SK-N-SH (cell line): ENCODE results near the gene APP. TPM values are rescaled to one million over a fixed set of nuclear protein-coding genes. Genes with fewer than 3 reads are reported as not detected.
"Not testable (repeated sequence)": the region's sequence is repeated elsewhere in the genome, so short reads cannot be mapped to it uniquely, and the experiment has no call there.

Experiments
- CTCF ChIA-PET: fragments of 300-600, 350-600 bp; formaldehyde crosslinking; extraction: SDS; loops from one replicate; lab custom pipeline; 2021; lab: Yijun Ruan, JAX
- POLR2A ChIA-PET: fragments of 350-600 bp; sonication (Branson Sonifier 250); formaldehyde crosslinking; extraction: SDS; loops from one replicate; lab custom pipeline; 2020; ENCODE audit warnings: antibody characterized with exemption, inconsistent platforms; lab: Yijun Ruan, JAX
- DNase-seq: peaks from one replicate; pipeline ENCODE4 v3.0.0; 2012
- H2AFZ ChIP-seq: fragments of 200-600 bp; sonication (generic); 2 replicates; pipeline ENCODE4 v1.8.1; 2016; ENCODE audit warnings: antibody characterized with exemption, mild to moderate bottlenecking, low read depth
- H3F3A ChIP-seq: fragments of 200-600 bp; sonication (generic); replicated peaks from 2 replicates; pipeline ENCODE3; 2016; ENCODE audit warnings: antibody characterized with exemption, mild to moderate bottlenecking; ENCODE audit not compliant: insufficient read depth
- H3K27ac ChIP-seq, 2 experiments: fragments of 200-500 bp in 1 of 2; fragments of 200-600 bp in 1 of 2; sonication (Bioruptor generic) in 1 of 2; sonication (generic), shearing (Covaris generic) in 1 of 2; 2 replicates each; pipeline versions ENCODE4 v1.5.1 to v1.6.1; 2014 to 2016; ENCODE audit warnings: low read depth in 2 of 2, inconsistent platforms in 1 of 2, low read length in 1 of 2, mild to moderate bottlenecking in 1 of 2, mixed read lengths in 1 of 2
- H3K27me3 ChIP-seq: fragments of 200-600 bp; sonication (generic), shearing (Covaris generic); 2 replicates; pipeline ENCODE4 v1.6.1; 2016; ENCODE audit warnings: mixed run types; ENCODE audit not compliant: insufficient read depth
- H3K36me3 ChIP-seq, 2 experiments: fragments of 200-500 bp in 1 of 2; fragments of 200-600 bp in 1 of 2; sonication (Bioruptor generic) in 1 of 2; sonication (generic) in 1 of 2; replicated peaks in 1 of 2; 2 replicates each; pipeline versions ENCODE3 to v1.5.1; 2014 to 2016; ENCODE audit warnings: low read length in 1 of 2, mild to moderate bottlenecking in 1 of 2; ENCODE audit not compliant: insufficient read depth in 2 of 2, control insufficient read depth in 1 of 2
- H3K4me1 ChIP-seq, 2 experiments: fragments of 200-500 bp in 1 of 2; fragments of 200-600 bp in 1 of 2; sonication (Bioruptor generic) in 1 of 2; sonication (generic), shearing (Covaris generic) in 1 of 2; 2 replicates each; pipeline versions ENCODE4 v1.5.1 to v1.6.1; 2014 to 2016; ENCODE audit warnings: low read depth in 1 of 2, low read length in 1 of 2, mixed run types in 1 of 2; ENCODE audit not compliant: insufficient read depth in 2 of 2, control insufficient read depth in 1 of 2
- H3K4me2 ChIP-seq: fragments of 200-600 bp; sonication (generic), shearing (Covaris generic); 2 replicates; pipeline ENCODE4 v1.6.1; 2017; ENCODE audit warnings: mixed run types
- H3K4me3 ChIP-seq, 2 experiments: fragments of 200-500 bp in 1 of 2; fragments of 200-600 bp in 1 of 2; sonication (Bioruptor generic) in 1 of 2; sonication (generic), shearing (Covaris generic) in 1 of 2; 2 replicates each; pipeline versions ENCODE4 v1.5.1 to v1.8.1; 2014 to 2016; ENCODE audit warnings: low read depth in 2 of 2, inconsistent platforms in 1 of 2, low read length in 1 of 2, mild to moderate bottlenecking in 1 of 2, mixed read lengths in 1 of 2, moderate library complexity in 1 of 2
- H3K79me2 ChIP-seq: fragments of 200-600 bp; sonication (generic); 2 replicates; pipeline ENCODE4 v1.8.1; 2017; ENCODE audit warnings: mild to moderate bottlenecking; ENCODE audit not compliant: insufficient read depth
- H3K9ac ChIP-seq: fragments of 200-600 bp; sonication (generic); 2 replicates; pipeline ENCODE4 v1.6.1; 2017; ENCODE audit warnings: mixed run types
- H3K9me2 ChIP-seq: fragments of 200-600 bp; sonication (generic); 2 replicates; pipeline ENCODE4 v1.6.1; 2017; ENCODE audit warnings: mixed run types
- H3K9me3 ChIP-seq: fragments of 200-600 bp; sonication (generic); 2 replicates; pipeline ENCODE4 v1.6.1; 2017; ENCODE audit warnings: mixed run types, mild to moderate bottlenecking, moderate library complexity
- H4K20me1 ChIP-seq: fragments of 200-600 bp; sonication (generic); 2 replicates; pipeline ENCODE4 v1.6.1; 2017; ENCODE audit warnings: mild to moderate bottlenecking, mixed run types; ENCODE audit not compliant: insufficient read depth
- CTCF ChIP-seq: fragments of 200-600 bp; sonication (generic); IDR thresholded peaks from 2 replicates; pipeline ENCODE4 v1.6.1; 2017; ENCODE audit warnings: antibody characterized with exemption, mild to moderate bottlenecking, moderate library complexity
- EZH2phosphoT487 ChIP-seq: fragments of 200-600 bp; sonication (generic); IDR thresholded peaks from 2 replicates; pipeline ENCODE4 v1.6.1; 2017; ENCODE audit warnings: low read depth, mixed run types, mild to moderate bottlenecking, antibody characterized with exemption, moderate library complexity, borderline replicate concordance
- FOXM1 ChIP-seq: IDR thresholded peaks from 2 replicates; pipeline ENCODE4 v1.4.0; 2012; ENCODE audit warnings: low read depth, mild to moderate bottlenecking
- JUND ChIP-seq: IDR thresholded peaks from 2 replicates; pipeline ENCODE4 v1.4.0; 2012
- MAX ChIP-seq: IDR thresholded peaks from 2 replicates; pipeline ENCODE4 v1.4.0; 2012; ENCODE audit warnings: low read depth
- RFX5 ChIP-seq: IDR thresholded peaks from 2 replicates; pipeline ENCODE4 v1.6.1; 2012; ENCODE audit warnings: mild to moderate bottlenecking, improper control_type of control experiment, low read length
- RXRA ChIP-seq: IDR thresholded peaks from 2 replicates; pipeline ENCODE4 v1.4.0; 2012; ENCODE audit warnings: low read depth, mild to moderate bottlenecking, borderline replicate concordance
- SMC3 ChIP-seq: IDR thresholded peaks from 2 replicates; pipeline ENCODE4 v1.6.1; 2012; ENCODE audit warnings: low read depth, low read length, improper control_type of control experiment
- TCF12 ChIP-seq: IDR thresholded peaks from 2 replicates; pipeline ENCODE4 v1.4.0; 2012
- USF2 ChIP-seq: fragments of 150-350 bp; IDR thresholded peaks from 2 replicates; pipeline ENCODE4 v1.6.1; 2017; ENCODE audit warnings: antibody characterized with exemption, low read length, low read depth, borderline replicate concordance
- ZBTB33 ChIP-seq: IDR thresholded peaks from 2 replicates; pipeline ENCODE4 v1.4.0; 2012; ENCODE audit warnings: low read depth, borderline replicate concordance
- WGBS: methylation state at CpG from one replicate; pipeline ENCODE4 v1.1.6; 2017; ENCODE audit warnings: low lambda C conversion rate; 5-methylcytosine and 5-hydroxymethylcytosine counted together
- polyA plus RNA-seq, 3 experiments: library from polyadenylated mRNA; depleted of rRNA; stranded (reverse); fragments of >200 nt; gene quantifications; 2 replicates each; pipeline ENCODE4 v1.2.3, GENCODE V29; 2012

APP gene
- polyA plus RNA-seq, 1 of the 3 experiments (the other 2 are of a cell fraction) = 780 TPM

- H4K20me1 ChIP-seq = peaks cover 12% of the 10 kb centered on the region; the same call in 1 of the 2 replicates
- DNase-seq = no peak
- H2AFZ ChIP-seq = no peak overlapping the region
- H3K9ac ChIP-seq = no peak overlapping the region
- no peaks in the 10 kb centered on the region for H3K27me3 ChIP-seq
- peaks cover 4 to 14% of the 10 kb centered on the region in 2 experiments; a peak in 2 of 4 replicates for H3K4me1 ChIP-seq
- H3K9me3 ChIP-seq = no peaks in the 10 kb centered on the region
- no peaks in the 10 kb centered on the region for H3F3A ChIP-seq
- H3K79me2 ChIP-seq = peaks cover 96% of the 10 kb centered on the region
- WGBS = 98% methylated on average over 7 of the region's 7 CpGs
- ChIA-PET POLR2A (no interaction called here), CTCF (interaction anchor here (1.2 kb wide), 1 partner anchor 14 kb away, joined by 3 read pairs; no protein-coding TSS in a partner anchor)
- no peak overlapping the region for H3K4me3 ChIP-seq
- no peak overlapping the region for H3K4me2 ChIP-seq
- TF ChIP-seq MAX (no peak), RXRA (no peak), USF2 (no peak), RFX5 (no peak), TCF12 (no peak)
- no peak overlapping the region for H3K27ac ChIP-seq
- no peaks in the 10 kb centered on the region for H3K9me2 ChIP-seq
- H3K36me3 ChIP-seq = peaks cover 0 to 7% of the 10 kb centered on the region in 2 experiments
These were observed 35.0 kb downstream of the APP start for GRCh38 chr21:26135520-26135919.

- Histone ChIP-seq H4K20me1 (peaks cover 10% of the 10 kb centered on the region; the same call in 1 of the 2 replicates), H3K4me2 (no peak overlapping the region), H3K9me2 (no peaks in the 10 kb centered on the region), H3K36me3 (peaks cover 3 to 7% of the 10 kb centered on the region in 2 experiments), H3K9me3 (no peaks in the 10 kb centered on the region), H2AFZ (no peak overlapping the region), H3K4me3 (no peak overlapping the region), H3K27me3 (no peaks in the 10 kb centered on the region), H3K9ac (no peak overlapping the region), H3K79me2 (peaks cover 78% of the 10 kb centered on the region), H3K27ac (no peak overlapping the region), H3F3A (no peaks in the 10 kb centered on the region), H3K4me1 (peaks cover 2 to 14% of the 10 kb centered on the region in 2 experiments; a peak in 3 of 4 replicates)
- TF ChIP-seq JUND (no peak), CTCF (no peak), ZBTB33 (no peak), FOXM1 (no peak), SMC3 (no peak), EZH2phosphoT487 (no peak)
- CTCF ChIA-PET = no interaction called here
- DNase-seq = no peak
- POLR2A ChIA-PET = no interaction called here
- 91% methylated on average over 3 of the region's 3 CpGs for WGBS
These were observed 39.0 kb downstream of the APP start for GRCh38 chr21:26131554-26131953.

GRCh38 chr21:26131053-26131452 is 39.5 kb downstream of the APP start:
- H3K9ac ChIP-seq, H3K27ac ChIP-seq, H3K9me3 ChIP-seq, H3K4me3 ChIP-seq, CTCF ChIA-PET, H3K9me2 ChIP-seq, H2AFZ ChIP-seq, H3F3A ChIP-seq, H3K36me3 ChIP-seq, DNase-seq, H3K27me3 ChIP-seq, H3K4me2 ChIP-seq, POLR2A ChIA-PET: not testable (repeated sequence)
- peaks cover 10% of the 10 kb centered on the region; the same call in 1 of the 2 replicates for H4K20me1 ChIP-seq
- peaks cover 78% of the 10 kb centered on the region for H3K79me2 ChIP-seq
- WGBS = 91% methylated on average over 14 of the region's 14 CpGs
- peaks cover 7 to 14% of the 10 kb centered on the region in 2 experiments; a peak in 3 of 4 replicates for H3K4me1 ChIP-seq
